Measurements from ENCODE around the gene MLH3.

DNA sequence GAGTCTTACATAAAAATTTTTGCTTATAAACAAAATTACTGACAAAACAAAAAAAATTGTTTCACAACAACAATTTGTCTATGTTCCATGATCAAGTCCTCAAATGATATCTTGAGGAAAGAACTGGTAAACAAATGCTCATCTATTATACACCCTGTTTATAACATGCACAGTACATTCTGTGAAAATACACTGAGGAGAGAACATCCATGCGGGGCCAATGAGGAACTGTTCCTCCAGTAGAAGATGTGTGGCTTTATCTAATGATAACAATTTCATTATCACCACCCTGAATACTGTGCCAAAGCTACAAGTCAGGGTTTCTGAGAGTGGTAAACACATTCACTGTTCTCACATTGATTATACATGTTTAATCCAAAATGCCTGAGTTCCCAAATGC lies 10.8 kb downstream of the MLH3 start:
- TF ChIP-seq, protein P1, sequence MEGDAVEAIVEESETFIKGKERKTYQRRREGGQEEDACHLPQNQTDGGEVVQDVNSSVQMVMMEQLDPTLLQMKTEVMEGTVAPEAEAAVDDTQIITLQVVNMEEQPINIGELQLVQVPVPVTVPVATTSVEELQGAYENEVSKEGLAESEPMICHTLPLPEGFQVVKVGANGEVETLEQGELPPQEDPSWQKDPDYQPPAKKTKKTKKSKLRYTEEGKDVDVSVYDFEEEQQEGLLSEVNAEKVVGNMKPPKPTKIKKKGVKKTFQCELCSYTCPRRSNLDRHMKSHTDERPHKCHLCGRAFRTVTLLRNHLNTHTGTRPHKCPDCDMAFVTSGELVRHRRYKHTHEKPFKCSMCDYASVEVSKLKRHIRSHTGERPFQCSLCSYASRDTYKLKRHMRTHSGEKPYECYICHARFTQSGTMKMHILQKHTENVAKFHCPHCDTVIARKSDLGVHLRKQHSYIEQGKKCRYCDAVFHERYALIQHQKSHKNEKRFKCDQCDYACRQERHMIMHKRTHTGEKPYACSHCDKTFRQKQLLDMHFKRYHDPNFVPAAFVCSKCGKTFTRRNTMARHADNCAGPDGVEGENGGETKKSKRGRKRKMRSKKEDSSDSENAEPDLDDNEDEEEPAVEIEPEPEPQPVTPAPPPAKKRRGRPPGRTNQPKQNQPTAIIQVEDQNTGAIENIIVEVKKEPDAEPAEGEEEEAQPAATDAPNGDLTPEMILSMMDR (IDR thresholded peaks at IDR 0.05) = no peak
- no peak for TF ChIP-seq POLR2A (IDR thresholded peaks at IDR 0.05)
